GM18505 (cell line): ENCODE results near the gene AGK.

ENCODE experiments used
- ATAC-seq: cut with Tn5 transposase; IDR thresholded peaks from one replicate; pipeline ENCODE4 v1.9.1; 2021; ENCODE audit not compliant: unreplicated experiment
- POLR2A ChIP-seq: IDR thresholded peaks from 4 replicates; pipeline ENCODE4 v1.6.1; 2011; ENCODE audit warnings: borderline replicate concordance; ENCODE audit not compliant: insufficient read depth, insufficient read length; ENCODE audit errors: extremely low read depth

The AGK gene

GRCh38 chr7:141651417-141651816, 100.2 kb downstream of the AGK start:
- TF ChIP-seq POLR2A, result no peak
- no peak for ATAC-seq

- no peak for TF ChIP-seq POLR2A
- ATAC-seq, result no peak
Measured at GRCh38 chr7:141652691-141653090, 101.5 kb downstream of the AGK start.

- TF ChIP-seq POLR2A, result no peak
- ATAC-seq, result peak; percentile 87
Measured at GRCh38 chr7:141654551-141654950, 103.3 kb downstream of the AGK start.

DNA sequence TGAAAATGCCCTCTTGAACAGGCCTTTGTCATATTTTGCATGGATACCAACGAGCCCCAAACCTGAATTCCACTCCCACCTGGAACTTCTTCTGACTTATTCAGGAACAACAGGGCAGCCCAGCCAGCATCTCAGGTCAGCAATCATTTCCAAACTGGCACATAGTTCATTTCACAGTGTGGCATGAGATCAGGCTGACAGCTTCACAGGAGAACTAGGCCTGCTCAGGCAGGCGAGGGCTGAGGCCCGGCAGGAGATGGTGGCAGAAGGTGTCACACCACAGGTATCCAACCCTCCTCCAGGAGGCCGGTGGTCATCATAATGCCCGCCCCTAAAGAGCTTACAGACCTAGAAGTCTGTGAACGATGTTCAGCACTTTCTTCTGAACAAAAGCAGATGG, 108.3 kb downstream of the AGK start:
- ATAC-seq, result no peak
- TF ChIP-seq POLR2A, result no peak

DNA sequence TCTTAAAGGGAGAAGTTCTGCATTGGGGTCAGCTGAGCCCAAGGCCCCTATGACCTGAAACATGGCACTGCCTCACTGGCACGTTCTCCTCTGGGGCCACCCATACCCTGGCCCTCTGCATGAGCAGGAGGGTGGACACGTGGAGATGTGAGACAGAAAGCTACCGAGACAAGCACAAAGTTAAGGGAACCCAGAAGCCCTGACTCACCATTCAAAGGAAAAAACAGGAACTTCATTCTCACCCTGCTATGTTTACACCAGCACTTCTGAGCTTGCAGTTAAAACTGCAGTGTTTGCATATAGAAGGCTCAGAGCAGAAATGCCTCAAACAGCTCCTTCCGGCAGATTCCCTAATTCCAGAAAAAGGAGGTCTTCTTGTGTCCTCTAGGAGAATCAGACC, 109.0 kb downstream of the AGK start:
- no peak for ATAC-seq
- no peak for TF ChIP-seq POLR2A

DNA sequence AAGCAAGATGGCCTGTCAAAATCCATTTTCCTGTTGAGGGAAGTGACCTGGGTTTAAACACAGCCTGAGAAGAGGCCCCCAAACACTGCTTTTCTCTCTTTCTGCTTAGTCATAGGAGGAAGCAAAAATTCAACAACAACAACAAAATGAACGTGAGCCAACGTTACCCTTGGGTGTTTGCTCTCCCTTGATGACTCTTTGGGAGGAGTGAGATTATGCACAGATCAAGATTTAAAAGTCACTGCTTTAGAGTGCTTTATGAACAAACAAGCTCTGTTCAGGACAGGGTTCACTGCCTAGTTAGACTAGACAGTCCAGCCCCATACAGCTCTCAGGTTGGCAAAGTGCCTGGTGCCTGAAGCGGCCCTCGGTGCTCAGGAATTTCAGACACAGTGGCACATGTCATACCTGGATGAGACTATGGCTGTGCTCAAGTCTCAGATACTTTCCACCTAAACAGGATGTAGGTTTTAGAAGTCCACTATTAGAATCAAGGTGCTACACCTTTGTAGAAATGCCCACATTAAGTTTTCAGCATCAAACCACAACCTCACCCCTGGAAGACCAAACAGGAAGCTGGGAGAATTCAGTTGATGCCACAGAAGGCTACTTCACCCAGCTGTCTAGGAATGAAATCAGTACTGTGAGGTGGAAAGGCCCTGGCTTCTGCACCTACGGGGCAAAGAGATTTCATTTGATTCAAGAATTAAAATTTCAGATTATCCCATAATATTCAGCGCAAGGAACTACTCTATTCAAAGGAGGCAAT, 112.1 kb downstream of the AGK start:
- TF ChIP-seq POLR2A, result no peak
- no peak for ATAC-seq

- TF ChIP-seq POLR2A, result no peak
- no peak for ATAC-seq
Measured at GRCh38 chr7:141664450-141664849, 113.2 kb downstream of the AGK start.

DNA sequence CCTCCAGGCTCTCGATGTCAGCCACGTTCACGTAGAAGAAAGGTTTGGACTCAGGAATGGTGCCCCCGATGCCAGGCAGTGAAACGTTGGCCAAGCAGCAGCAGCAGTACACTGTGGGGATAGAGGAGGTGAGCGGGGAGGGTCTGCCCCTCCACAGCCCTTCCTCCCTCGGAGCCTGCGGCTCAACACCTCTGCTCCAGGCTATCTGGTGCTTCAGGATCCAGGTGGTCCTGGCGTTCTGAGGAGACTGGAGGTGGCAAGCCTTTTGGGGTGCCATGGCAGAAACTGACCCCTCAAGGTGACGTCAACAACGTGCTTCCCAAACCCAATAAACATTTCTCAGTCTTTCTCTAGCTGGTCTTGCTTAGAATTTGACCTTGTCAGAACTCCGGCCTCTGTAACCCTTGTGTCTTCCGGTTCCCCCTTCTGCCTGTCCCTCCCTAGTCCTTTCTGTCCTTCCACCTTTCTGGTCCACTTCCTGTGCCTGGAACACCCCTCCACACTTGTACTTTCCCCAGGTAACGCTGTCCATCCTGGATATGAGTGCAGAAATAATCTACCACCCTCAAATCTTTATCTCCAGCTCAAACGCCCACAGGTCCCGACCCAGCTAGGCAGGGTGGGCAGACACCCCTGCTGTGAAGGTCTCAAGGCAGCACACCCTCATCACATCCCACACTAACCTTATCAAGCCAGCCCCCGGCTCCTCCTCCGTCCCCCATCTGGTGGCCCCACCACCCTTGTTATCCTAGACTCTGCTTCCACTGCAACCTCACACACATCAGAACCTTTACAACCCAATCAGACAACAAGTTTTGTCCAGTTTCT, 114.2 kb downstream of the AGK start:
- no peak for ATAC-seq

DNA sequence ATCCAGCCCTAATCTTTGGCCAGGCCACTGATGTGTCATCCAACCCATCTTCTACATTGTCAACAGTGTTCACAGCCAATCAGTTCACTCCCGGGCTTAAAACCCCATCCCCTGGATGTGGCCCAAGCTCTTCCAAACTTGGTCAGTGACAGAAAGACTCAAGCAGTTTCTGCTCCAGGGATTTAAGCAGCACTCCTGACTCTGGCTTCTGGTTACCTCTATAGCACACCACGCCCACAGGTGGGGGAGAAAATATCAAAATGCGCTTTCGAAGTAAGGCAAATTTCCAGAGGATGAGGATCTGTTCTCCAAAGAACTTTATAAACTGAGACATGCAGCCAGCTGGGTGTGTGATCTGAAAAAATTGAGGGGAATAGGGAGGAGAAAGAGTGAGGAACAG, 114.9 kb downstream of the AGK start:
- no peak for ATAC-seq
- TF ChIP-seq POLR2A, result no peak

More for the DNA sequence above, 114.2 kb downstream of the AGK start:
- no peak for TF ChIP-seq POLR2A

- TF ChIP-seq POLR2A, result no peak
- ATAC-seq, result no peak
Measured at GRCh38 chr7:141668853-141669252, 117.6 kb downstream of the AGK start.

DNA sequence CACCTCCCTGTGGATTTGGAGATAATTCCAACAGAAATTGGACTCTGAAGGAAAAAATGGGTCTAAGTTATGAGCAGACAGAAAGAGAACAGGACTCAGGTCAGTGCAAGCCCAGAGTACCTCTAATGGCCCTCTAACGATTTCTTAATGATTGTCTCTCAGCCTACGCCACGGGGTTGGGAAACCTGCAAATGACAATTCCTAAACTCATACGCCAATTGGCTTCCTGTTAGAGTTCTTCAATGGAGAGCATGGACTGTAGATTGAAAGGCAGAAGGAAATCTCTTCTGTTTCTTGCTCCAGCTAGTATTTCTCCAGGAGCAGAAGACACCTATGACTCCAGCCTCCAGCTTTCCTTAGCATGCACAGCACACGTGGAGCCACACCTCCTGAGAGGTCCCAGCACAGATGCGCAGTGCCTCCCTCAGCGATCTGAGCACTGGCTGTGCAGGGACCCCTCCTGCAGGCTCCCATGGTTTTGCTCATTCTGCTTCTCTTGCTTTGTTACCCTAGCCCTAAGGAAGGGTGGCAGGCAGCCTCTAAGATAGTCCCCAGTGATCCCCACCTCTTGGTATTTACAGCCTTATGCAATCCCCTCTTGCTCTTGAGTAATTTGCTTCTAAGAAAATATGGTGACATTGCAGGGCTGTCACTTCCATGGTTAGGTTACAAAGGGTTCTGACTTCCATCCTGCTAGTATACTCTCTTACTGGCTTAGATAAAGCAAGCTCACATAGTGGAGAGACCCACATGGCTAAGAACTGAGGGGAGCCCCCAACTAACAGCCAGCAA, 120.7 kb downstream of the AGK start:
- ATAC-seq, result no peak

GRCh38 chr7:141673346-141673745, 122.1 kb downstream of the AGK start:
- ATAC-seq, result no peak
- TF ChIP-seq POLR2A, result no peak

More for the DNA sequence above, 120.7 kb downstream of the AGK start:
- no peak for TF ChIP-seq POLR2A

DNA sequence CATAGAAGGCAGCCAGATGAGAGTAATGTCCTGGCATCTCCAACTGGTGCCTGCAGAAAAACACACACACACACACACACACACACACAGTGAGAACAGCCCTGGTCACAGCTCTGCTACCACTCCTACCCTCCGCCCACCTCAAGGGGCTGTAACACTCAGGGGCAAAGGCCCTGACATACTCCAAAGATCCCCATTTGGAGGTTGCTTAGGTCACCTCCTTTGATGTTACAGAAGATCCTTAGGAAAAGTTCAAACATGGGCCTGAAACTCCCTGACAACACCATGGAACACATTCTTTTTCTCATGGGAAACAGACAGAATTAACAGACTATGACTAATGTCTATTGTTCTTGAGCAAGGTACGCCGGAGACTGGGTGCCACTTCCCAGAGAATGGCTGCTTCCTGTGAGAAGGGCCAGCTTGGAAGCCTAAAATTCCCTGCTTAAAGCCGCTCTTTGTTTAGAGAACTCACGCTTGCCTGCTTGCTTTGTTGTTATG, 123.0 kb downstream of the AGK start:
- ATAC-seq, result no peak
- TF ChIP-seq POLR2A, result no peak

DNA sequence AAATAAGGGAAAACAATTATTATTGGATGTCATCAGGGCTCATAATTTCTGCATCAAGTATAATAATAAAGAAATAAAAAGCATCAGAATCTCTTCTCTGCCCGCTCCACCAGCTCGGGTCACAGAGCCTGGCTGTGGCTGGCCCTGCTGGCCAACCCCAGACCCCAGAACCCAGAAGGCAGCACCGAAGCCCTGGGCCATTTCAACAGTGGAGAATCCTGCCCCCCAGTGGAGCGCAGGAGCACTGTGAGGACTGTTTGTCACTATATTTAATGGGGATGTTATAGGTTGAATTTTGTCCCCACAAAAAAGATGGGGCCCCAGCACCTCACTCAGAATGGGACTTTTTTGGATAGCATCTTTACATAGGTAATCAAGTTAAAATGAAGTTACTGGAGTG, 123.5 kb downstream of the AGK start:
- TF ChIP-seq POLR2A, result no peak
- ATAC-seq, result no peak
